Measurements from ENCODE around the gene BEAN1. TPM values are rescaled to one million over a fixed set of nuclear protein-coding genes. Genes with fewer than 3 reads are reported as not detected.

BEAN1 gene
- total RNA-seq, 1 experiment from 2014 or later = 0.37 TPM

GRCh38 chr16:66431760-66432159 is 4.7 kb downstream of the BEAN1 start:
- BruUV-seq (replicated peaks) = no TSS peak
- CTCF ChIA-PET = no interaction called here
- H3K27ac ChIP-seq = no peak overlapping the region
- no peak overlapping the region for H3K4me2 ChIP-seq
- intact Hi-C loops (cut with micrococcal nuclease; ENCODE audit: unreplicated experiment) = no loop called here
- no peaks in the 10 kb centered on the region for H3K9me2 ChIP-seq (ENCODE audit: insufficient read depth)
- H3F3A ChIP-seq (ENCODE audit: insufficient read depth, low read depth) = peaks cover 17% of the 10 kb centered on the region; the same call in 1 of the 2 replicates
- H3K9me3 ChIP-seq (ENCODE audit: insufficient read depth, low read depth) = no peaks in the 10 kb centered on the region
- H3K27me3 ChIP-seq (ENCODE audit: insufficient read depth, low read depth) = no peaks in the 10 kb centered on the region
- no peaks in the 10 kb centered on the region for H3K79me2 ChIP-seq (ENCODE audit: low read depth)
- no peak for DNase-seq
- POLR2A ChIA-PET (ENCODE audit: unreplicated experiment) = no interaction called here
- no peak overlapping the region for H2AFZ ChIP-seq
- H3K4me1 ChIP-seq (replicated peaks; ENCODE audit: insufficient read depth) = peaks cover 31% of the 10 kb centered on the region
- no peaks in the 10 kb centered on the region for H3K36me3 ChIP-seq (ENCODE audit: low read depth)
- TF ChIP-seq EZH2 (IDR thresholded peaks at IDR 0.05; ENCODE audit: low read depth) (no peak), CTCF (conservative IDR thresholded peaks at IDR 0.05) (no peak)
- H3K4me3 ChIP-seq = no peak overlapping the region
- H4K20me1 ChIP-seq (ENCODE audit: insufficient read depth) = no peaks in the 10 kb centered on the region

GRCh38 chr16:66432429-66432828 is 5.3 kb downstream of the BEAN1 start:
- CTCF ChIA-PET = no interaction called here
- POLR2A ChIA-PET (ENCODE audit: unreplicated experiment) = no interaction called here
- no peaks in the 10 kb centered on the region for H3K9me3 ChIP-seq (ENCODE audit: insufficient read depth, low read depth)
- H4K20me1 ChIP-seq (ENCODE audit: insufficient read depth) = no peaks in the 10 kb centered on the region
- BruUV-seq (replicated peaks) = no TSS peak
- peaks cover 31% of the 10 kb centered on the region for H3K4me1 ChIP-seq (replicated peaks; ENCODE audit: insufficient read depth)
- H2AFZ ChIP-seq = no peak overlapping the region
- no peak for TF ChIP-seq EZH2 (IDR thresholded peaks at IDR 0.05; ENCODE audit: low read depth)
- TF ChIP-seq CTCF (conservative IDR thresholded peaks at IDR 0.05) = no peak
- H3F3A ChIP-seq (ENCODE audit: insufficient read depth, low read depth) = peaks cover 17% of the 10 kb centered on the region; the same call in 1 of the 2 replicates
- H3K36me3 ChIP-seq (ENCODE audit: low read depth) = no peaks in the 10 kb centered on the region
- H3K9me2 ChIP-seq (ENCODE audit: insufficient read depth) = no peaks in the 10 kb centered on the region
- no peak overlapping the region for H3K4me2 ChIP-seq
- intact Hi-C loops (cut with micrococcal nuclease; ENCODE audit: unreplicated experiment) = no loop called here
- no peaks in the 10 kb centered on the region for H3K27me3 ChIP-seq (ENCODE audit: insufficient read depth, low read depth)
- no peak for DNase-seq
- H3K79me2 ChIP-seq (ENCODE audit: low read depth) = no peaks in the 10 kb centered on the region
- H3K27ac ChIP-seq = no peak overlapping the region
- no peak overlapping the region for H3K4me3 ChIP-seq

GRCh38 chr16:66434619-66435430 is 7.7 kb downstream of the BEAN1 start:
- Histone ChIP-seq H3K4me2 (peak overlapping the region; percentile 42; the same call in 1 of the 2 replicates), H4K20me1 (ENCODE audit: insufficient read depth) (no peaks in the 10 kb centered on the region), H3K9me3 (ENCODE audit: insufficient read depth, low read depth) (no peaks in the 10 kb centered on the region), H3F3A (ENCODE audit: insufficient read depth, low read depth) (peaks cover 17% of the 10 kb centered on the region; the same call in 1 of the 2 replicates), H3K9me2 (ENCODE audit: insufficient read depth) (no peaks in the 10 kb centered on the region), H3K27ac (no peak overlapping the region), H3K36me3 (ENCODE audit: low read depth) (no peaks in the 10 kb centered on the region), H3K4me1 (replicated peaks; ENCODE audit: insufficient read depth) (peaks cover 31% of the 10 kb centered on the region), H3K27me3 (ENCODE audit: insufficient read depth, low read depth) (no peaks in the 10 kb centered on the region), H2AFZ (no peak overlapping the region), H3K4me3 (no peak overlapping the region), H3K79me2 (ENCODE audit: low read depth) (no peaks in the 10 kb centered on the region)
- no TSS peak for BruUV-seq (replicated peaks)
- POLR2A ChIA-PET (ENCODE audit: unreplicated experiment) = interaction anchor here (0.6 kb wide), 2 partner anchors 60 to 99 kb away, joined by 4 to 11 read pairs; no protein-coding TSS in a partner anchor
- CTCF ChIA-PET = interaction anchor here (0.7 kb wide), 1 partner anchor 28 kb away, joined by 3 read pairs; no protein-coding TSS in a partner anchor
- TF ChIP-seq EZH2 (IDR thresholded peaks at IDR 0.05; ENCODE audit: low read depth) (no peak), CTCF (conservative IDR thresholded peaks at IDR 0.05) (no peak)
- peak in 1 of 2 experiments; percentile 56 for DNase-seq
- intact Hi-C loops (cut with micrococcal nuclease; ENCODE audit: unreplicated experiment) = no loop called here

All from PC-9 (cell line).